GM12872 (cell line): ENCODE results near the gene PRSS21.

Experiments
- TF ChIP-seq, protein P1 (sequence below): IDR thresholded peaks from 3 replicates; pipeline ENCODE4 v1.5.1; 2011; ENCODE audit warnings: low read depth, mild to moderate bottlenecking, low read length, moderate library complexity; ENCODE audit not compliant: insufficient read depth

The PRSS21 gene

DNA sequence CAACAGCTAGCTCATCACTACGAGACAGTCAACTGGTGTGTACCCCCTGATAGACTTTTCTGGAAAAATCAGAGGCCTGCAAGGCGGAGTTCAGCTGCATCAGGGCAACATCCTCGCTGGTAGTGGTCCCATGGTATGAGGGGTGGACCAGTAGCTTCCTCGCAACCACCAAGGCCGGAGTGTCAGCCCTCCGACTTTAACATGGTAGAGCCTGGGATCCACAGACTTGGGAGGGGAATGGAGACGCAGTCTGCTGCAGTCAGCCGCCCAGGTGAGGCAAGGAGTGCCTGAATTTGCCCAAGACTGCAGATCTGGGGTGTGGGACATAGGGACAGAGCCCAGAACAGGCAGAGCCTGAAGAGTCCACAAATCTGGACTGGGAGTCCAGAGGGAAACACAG, 26.5 kb downstream of the PRSS21 start:
- TF ChIP-seq, protein P1, sequence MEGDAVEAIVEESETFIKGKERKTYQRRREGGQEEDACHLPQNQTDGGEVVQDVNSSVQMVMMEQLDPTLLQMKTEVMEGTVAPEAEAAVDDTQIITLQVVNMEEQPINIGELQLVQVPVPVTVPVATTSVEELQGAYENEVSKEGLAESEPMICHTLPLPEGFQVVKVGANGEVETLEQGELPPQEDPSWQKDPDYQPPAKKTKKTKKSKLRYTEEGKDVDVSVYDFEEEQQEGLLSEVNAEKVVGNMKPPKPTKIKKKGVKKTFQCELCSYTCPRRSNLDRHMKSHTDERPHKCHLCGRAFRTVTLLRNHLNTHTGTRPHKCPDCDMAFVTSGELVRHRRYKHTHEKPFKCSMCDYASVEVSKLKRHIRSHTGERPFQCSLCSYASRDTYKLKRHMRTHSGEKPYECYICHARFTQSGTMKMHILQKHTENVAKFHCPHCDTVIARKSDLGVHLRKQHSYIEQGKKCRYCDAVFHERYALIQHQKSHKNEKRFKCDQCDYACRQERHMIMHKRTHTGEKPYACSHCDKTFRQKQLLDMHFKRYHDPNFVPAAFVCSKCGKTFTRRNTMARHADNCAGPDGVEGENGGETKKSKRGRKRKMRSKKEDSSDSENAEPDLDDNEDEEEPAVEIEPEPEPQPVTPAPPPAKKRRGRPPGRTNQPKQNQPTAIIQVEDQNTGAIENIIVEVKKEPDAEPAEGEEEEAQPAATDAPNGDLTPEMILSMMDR = no peak

DNA sequence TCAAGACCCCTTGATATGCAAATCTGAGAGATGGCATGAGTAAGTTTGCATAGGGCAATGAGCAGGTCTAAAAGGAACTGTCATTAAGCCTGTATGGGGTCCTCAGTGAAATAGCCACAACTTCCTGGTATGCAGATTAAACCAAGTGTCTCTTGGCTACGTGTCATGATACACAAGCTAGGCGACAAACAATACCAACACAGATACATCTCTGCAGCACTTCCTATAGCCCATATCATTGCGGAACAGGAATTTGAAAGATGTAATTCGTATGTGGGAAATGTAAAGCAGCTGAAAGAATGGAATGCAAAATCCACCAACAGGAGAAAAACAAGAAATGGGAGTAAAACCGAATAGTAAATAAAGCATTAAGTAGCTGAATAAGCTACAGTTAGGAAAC, 28.1 kb downstream of the PRSS21 start:
- TF ChIP-seq, protein P1 = no peak

DNA sequence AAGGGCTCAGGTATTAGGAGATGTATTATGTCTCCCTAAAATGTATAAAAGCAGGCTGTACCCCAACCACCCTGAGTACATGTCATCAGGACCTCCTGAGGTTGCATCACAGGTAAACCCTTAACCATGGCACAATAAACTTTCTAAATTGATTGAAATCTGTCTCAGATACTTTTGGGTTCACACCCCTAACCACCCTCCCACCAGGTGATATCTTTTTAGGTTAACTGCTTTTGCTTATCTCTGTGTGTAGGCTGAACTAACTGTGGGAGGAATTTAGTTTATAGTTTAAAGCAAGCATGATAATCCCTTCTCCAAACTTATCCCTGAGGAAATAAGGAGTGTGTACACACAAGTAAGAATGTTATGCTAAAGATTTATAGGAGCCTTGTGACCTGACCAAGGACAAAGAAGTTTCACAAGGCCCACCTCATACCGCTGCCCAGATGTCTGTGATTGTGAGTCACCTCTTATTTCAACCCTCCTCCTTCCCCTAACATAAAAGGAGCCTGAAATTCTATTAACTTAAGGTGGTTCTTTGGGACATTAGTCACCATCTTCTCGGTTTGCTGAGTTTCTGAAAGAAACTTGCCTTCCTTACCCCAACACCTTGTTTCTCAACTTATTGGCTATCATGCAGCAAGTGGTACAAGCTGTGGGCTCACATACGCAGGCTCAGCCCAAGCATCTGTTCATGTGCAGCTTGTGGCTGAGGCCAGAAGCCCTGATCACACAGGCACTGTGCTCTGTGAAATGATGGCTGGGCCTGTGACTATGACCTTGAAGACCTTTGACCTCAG, 29.7 kb downstream of the PRSS21 start:
- TF ChIP-seq, protein P1 = no peak

DNA sequence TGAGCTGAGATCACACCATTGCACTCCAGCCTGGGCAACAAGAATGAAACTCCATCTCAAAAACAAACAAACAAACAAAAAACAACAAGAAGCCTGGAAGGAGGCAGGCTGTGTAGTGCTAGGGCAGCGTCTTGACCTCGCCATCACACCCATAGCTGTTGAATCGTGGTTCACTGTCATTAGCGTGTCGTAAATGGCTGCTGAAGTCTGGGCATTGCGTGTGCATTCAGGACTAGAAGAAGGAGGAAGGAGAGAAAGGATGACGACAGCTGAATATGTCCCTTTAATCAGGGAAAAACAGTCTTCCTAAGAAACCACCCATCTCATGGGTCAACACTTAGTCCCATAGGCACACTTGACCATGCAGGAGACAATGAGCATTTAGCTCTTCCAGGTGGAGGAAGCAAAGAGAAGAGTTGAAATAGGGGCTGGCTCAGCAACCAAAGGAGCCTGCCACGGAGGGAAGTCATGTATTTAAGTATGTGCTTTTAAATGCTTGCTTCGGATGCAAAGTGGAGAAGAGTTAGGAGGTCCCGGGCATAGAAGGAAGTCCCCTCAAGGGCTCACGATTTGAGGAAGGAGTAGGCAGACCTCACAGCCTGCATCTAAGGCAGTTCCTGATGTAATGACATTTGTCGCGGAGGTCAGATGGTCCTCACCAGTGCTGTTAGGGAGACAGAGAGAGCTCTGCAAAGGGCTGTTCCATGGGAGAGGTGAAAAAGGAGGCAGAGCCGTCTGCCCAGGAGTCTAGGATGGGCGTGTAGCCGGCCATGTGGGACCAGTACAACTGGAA, 32.1 kb downstream of the PRSS21 start:
- TF ChIP-seq, protein P1 = no peak

DNA sequence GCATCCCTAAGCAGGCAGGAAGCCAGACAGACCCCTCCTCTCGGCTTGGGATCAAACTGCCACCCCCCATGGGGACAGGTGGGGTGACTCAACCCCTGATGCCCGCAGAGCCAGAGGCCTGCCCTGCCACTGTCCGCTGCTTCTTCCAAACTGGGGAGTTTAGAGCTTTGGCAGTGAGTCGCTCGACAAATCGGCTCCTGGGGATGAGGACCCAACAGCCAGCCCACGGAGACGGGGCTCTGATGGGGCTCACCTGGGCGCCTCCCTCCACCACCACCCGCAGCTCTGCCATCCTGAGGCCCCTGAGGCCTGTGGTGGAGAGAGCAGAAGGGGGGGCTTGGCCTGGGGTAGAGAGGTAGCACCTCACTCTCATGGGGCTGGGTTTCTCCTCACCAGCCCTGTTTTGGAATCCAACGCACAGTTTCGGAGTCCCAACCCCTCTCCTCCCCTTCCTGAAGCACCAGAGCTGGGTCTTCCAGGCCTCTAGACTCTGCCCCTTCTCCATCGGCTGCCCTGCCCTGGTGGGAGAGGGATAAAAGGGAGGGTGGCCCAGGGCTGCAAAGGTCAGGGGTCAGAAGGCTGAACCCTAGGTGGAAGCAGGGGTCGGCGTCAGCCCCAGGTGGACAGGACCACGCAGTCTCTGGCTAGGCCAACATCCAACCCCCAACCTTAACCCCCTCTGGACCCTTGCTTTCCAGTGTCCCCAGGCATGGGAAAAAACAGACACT, 35.1 kb downstream of the PRSS21 start:
- TF ChIP-seq, protein P1 = no peak

DNA sequence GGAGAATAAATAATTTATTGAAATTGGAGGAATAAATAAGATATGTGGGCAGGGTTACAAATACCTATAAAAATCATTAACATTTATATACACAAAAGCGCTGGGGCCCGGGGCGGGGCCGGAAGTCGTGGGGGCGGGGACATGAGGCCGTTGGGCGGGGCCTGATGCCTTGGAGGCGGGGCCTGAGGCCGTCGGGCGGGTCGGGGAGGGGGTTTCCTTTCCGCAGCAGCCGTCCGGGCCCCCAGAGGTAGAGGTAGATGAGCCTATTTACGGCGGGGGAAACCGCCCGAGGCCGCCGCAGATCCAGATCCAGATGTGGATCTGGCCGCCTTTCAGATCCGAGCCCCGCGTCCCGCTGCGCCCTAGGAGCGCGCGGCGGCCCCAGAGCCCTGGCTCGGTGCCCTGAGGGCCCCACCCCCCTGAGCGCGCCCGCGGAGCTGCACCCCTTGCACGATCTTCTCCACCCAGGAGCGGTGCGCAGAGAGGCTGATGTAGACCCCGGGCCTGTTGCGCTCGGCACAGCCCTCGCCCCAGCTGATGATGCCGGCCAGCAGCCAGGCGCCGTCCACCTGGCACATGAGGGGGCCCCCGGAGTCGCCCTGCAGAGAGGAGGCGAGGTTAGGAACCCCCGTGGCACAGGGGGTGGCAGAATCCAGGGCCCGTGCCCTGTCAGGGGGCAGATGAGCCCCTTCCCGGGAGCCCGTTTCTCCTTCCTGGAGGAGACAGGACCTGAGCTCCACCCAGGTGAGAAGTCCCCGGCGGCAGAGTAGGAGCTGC, 35.9 kb downstream of the PRSS21 start:
- TF ChIP-seq, protein P1 = no peak
